Measurements from ENCODE around the gene QPCTL.
"Not testable (repeated sequence)": the region's sequence is repeated elsewhere in the genome, so short reads cannot be mapped to it uniquely, and the experiment has no call there.

GRCh38 chr19:45728683-45729082 is 36.2 kb downstream of the QPCTL start:
- not testable (repeated sequence) for TF ChIP-seq POLR2A, CTCF, POLR2AphosphoS5 (IDR thresholded peaks at IDR 0.05)
